GM19463 (cell line): ENCODE data around the gene PHACTR1.

Experiments
- ATAC-seq: cut with Tn5 transposase; IDR thresholded peaks from one replicate; pipeline ENCODE4 v1.9.1; 2021; ENCODE audit warnings: mild to moderate bottlenecking, moderate library complexity; ENCODE audit not compliant: unreplicated experiment

PHACTR1 gene

GRCh38 chr6:12800120-12800519 lies 83.6 kb downstream of the PHACTR1 start:
- no peak for ATAC-seq

GRCh38 chr6:12801141-12801540 lies 84.6 kb downstream of the PHACTR1 start:
- no peak for ATAC-seq

GRCh38 chr6:12802440-12802839 lies 85.9 kb downstream of the PHACTR1 start:
- no peak for ATAC-seq

GRCh38 chr6:12803486-12803885 lies 86.9 kb downstream of the PHACTR1 start:
- no peak for ATAC-seq

GRCh38 chr6:12804952-12805645 lies 88.5 kb downstream of the PHACTR1 start:
- no peak for ATAC-seq

GRCh38 chr6:12806136-12806535 lies 89.6 kb downstream of the PHACTR1 start:
- no peak for ATAC-seq

GRCh38 chr6:12806796-12807195 lies 90.2 kb downstream of the PHACTR1 start:
- ATAC-seq = no peak

GRCh38 chr6:12811519-12811918 lies 95.0 kb downstream of the PHACTR1 start:
- ATAC-seq = no peak

GRCh38 chr6:12813321-12813720 lies 96.8 kb downstream of the PHACTR1 start:
- no peak for ATAC-seq

GRCh38 chr6:12814015-12814414 lies 97.4 kb downstream of the PHACTR1 start:
- no peak for ATAC-seq

- no peak for ATAC-seq
These were observed 98.5 kb downstream of the PHACTR1 start for GRCh38 chr6:12815089-12815488.

- ATAC-seq = no peak
These were observed 99.5 kb downstream of the PHACTR1 start for GRCh38 chr6:12815884-12816600.

GRCh38 chr6:12818324-12818723 lies 101.8 kb downstream of the PHACTR1 start:
- no peak for ATAC-seq

GRCh38 chr6:12823847-12824246 lies 107.3 kb downstream of the PHACTR1 start:
- ATAC-seq = no peak

- no peak for ATAC-seq
These were observed 110.0 kb downstream of the PHACTR1 start for GRCh38 chr6:12826584-12826983.

GRCh38 chr6:12827921-12828320 lies 111.4 kb downstream of the PHACTR1 start:
- no peak for ATAC-seq

GRCh38 chr6:12832226-12832735 lies 115.7 kb downstream of the PHACTR1 start:
- no peak for ATAC-seq

- no peak for ATAC-seq
These were observed 119.4 kb downstream of the PHACTR1 start for GRCh38 chr6:12836009-12836408.

GRCh38 chr6:12841619-12842018 lies 125.1 kb downstream of the PHACTR1 start:
- ATAC-seq = no peak

- no peak for ATAC-seq
These were observed 125.5 kb downstream of the PHACTR1 start for GRCh38 chr6:12842114-12842513.

- ATAC-seq = no peak
These were observed 126.1 kb downstream of the PHACTR1 start for GRCh38 chr6:12842658-12843057.
